Loucy (cell line): ENCODE results near the gene AIG1.

Source experiments
- H2AFZ ChIP-seq: fragments of 200-600 bp; sonication (generic); 2 replicates; pipeline ENCODE4 v1.6.0; 2016; ENCODE audit warnings: antibody characterized with exemption, mild to moderate bottlenecking, low read length, moderate library complexity
- H3F3A ChIP-seq: fragments of 200-600 bp; 2 replicates; pipeline ENCODE4 v1.6.0; 2016; ENCODE audit warnings: antibody characterized with exemption, low read depth, mild to moderate bottlenecking
- H3K27me3 ChIP-seq: fragments of 200-600 bp; sonication (generic); 2 replicates; pipeline ENCODE4 v1.6.1; 2014; ENCODE audit warnings: low read length, mild to moderate bottlenecking; ENCODE audit not compliant: insufficient read depth, poor library complexity, severe bottlenecking
- H3K36me3 ChIP-seq: fragments of 200-600 bp; sonication (generic); 2 replicates; pipeline ENCODE4 v1.6.1; 2016; ENCODE audit warnings: low read length; ENCODE audit not compliant: insufficient read depth
- H3K4me1 ChIP-seq: fragments of 200-600 bp; sonication (generic); 2 replicates; pipeline ENCODE4 v1.5.1; 2014; ENCODE audit warnings: low read length, mild to moderate bottlenecking; ENCODE audit not compliant: insufficient read depth, poor library complexity, severe bottlenecking
- H3K4me2 ChIP-seq: fragments of 200-600 bp; sonication (generic); 2 replicates; pipeline ENCODE4 v1.6.0; 2014; ENCODE audit warnings: antibody characterized with exemption, low read length, low read depth, mild to moderate bottlenecking; ENCODE audit not compliant: poor library complexity, severe bottlenecking
- H3K4me3 ChIP-seq: fragments of 200-600 bp; sonication (generic); 2 replicates; pipeline ENCODE4 v1.5.1; 2014; ENCODE audit warnings: low read length, mild to moderate bottlenecking, mixed read lengths; ENCODE audit not compliant: poor library complexity, severe bottlenecking
- H3K79me2 ChIP-seq: fragments of 200-600 bp; sonication (generic); 2 replicates; pipeline ENCODE4 v1.6.1; 2014; ENCODE audit warnings: low read length; ENCODE audit not compliant: insufficient read depth
- H3K9ac ChIP-seq: fragments of 200-600 bp; sonication (generic); 2 replicates; pipeline ENCODE4 v1.6.0; 2014; ENCODE audit warnings: mild to moderate bottlenecking, low read depth, low read length, moderate library complexity; ENCODE audit not compliant: poor library complexity, severe bottlenecking
- H3K9me2 ChIP-seq: fragments of 200-600 bp; sonication (generic); replicated peaks from 2 replicates; pipeline ENCODE4 v1.6.1; 2016; ENCODE audit warnings: low read depth, low read length, mixed read lengths
- H3K9me3 ChIP-seq: fragments of 200-600 bp; sonication (generic); 2 replicates; pipeline ENCODE4 v1.6.1; 2014; ENCODE audit warnings: mild to moderate bottlenecking, antibody characterized with exemption, low read length, low read depth; ENCODE audit not compliant: insufficient read depth
- H4K20me1 ChIP-seq: fragments of 200-600 bp; sonication (generic); 2 replicates; pipeline ENCODE4 v1.6.0; 2014; ENCODE audit warnings: antibody characterized with exemption, low read length, mild to moderate bottlenecking; ENCODE audit not compliant: insufficient read depth, poor library complexity, severe bottlenecking
- EZH2phosphoT487 ChIP-seq: fragments of 200-600 bp; IDR thresholded peaks from 2 replicates; pipeline ENCODE4 v1.6.1; 2018; ENCODE audit warnings: antibody characterized with exemption, mild to moderate bottlenecking, moderate library complexity, borderline replicate concordance
- TF ChIP-seq, protein P1 (sequence below): fragments of 200-600 bp; sonication (generic); conservative IDR thresholded peaks from 2 replicates; pipeline ENCODE4 v1.5.1; 2014; ENCODE audit warnings: mild to moderate bottlenecking, antibody characterized with exemption, low read length

Gene AIG1

DNA sequence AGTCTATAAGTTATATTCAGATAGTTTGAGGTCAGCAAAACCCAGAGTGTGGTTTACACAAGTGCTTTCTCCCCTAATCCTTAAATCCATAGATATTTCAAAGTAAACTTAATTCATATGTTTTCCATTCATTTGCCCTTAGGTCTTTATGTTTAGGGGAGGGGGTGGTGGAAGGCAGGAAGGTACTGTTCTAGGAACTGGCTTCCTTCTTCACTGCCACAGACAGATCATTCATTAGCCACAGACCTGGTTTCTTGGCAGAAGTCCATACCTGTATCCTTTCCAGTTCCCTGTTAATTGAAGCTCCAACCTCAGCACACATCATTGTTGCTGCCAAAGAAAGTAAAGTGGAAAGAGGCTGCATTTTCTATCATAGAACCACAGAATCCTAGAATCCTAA is 123.0 kb downstream of the AIG1 start:
- Histone ChIP-seq H2AFZ (no peak overlapping the region), H3K9ac (no peak overlapping the region), H4K20me1 (no peaks in the 10 kb centered on the region), H3K4me2 (no peak overlapping the region), H3K4me3 (no peak overlapping the region), H3K9me3 (no peaks in the 10 kb centered on the region), H3K27me3 (no peaks in the 10 kb centered on the region), H3F3A (no peaks in the 10 kb centered on the region), H3K36me3 (peaks cover 3% of the 10 kb centered on the region; the same call in 1 of the 2 replicates), H3K9me2 (no peaks in the 10 kb centered on the region), H3K79me2 (no peaks in the 10 kb centered on the region), H3K4me1 (no peaks in the 10 kb centered on the region)
- TF ChIP-seq EZH2phosphoT487, result no peak
- TF ChIP-seq, protein P1, sequence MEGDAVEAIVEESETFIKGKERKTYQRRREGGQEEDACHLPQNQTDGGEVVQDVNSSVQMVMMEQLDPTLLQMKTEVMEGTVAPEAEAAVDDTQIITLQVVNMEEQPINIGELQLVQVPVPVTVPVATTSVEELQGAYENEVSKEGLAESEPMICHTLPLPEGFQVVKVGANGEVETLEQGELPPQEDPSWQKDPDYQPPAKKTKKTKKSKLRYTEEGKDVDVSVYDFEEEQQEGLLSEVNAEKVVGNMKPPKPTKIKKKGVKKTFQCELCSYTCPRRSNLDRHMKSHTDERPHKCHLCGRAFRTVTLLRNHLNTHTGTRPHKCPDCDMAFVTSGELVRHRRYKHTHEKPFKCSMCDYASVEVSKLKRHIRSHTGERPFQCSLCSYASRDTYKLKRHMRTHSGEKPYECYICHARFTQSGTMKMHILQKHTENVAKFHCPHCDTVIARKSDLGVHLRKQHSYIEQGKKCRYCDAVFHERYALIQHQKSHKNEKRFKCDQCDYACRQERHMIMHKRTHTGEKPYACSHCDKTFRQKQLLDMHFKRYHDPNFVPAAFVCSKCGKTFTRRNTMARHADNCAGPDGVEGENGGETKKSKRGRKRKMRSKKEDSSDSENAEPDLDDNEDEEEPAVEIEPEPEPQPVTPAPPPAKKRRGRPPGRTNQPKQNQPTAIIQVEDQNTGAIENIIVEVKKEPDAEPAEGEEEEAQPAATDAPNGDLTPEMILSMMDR, result no peak

DNA sequence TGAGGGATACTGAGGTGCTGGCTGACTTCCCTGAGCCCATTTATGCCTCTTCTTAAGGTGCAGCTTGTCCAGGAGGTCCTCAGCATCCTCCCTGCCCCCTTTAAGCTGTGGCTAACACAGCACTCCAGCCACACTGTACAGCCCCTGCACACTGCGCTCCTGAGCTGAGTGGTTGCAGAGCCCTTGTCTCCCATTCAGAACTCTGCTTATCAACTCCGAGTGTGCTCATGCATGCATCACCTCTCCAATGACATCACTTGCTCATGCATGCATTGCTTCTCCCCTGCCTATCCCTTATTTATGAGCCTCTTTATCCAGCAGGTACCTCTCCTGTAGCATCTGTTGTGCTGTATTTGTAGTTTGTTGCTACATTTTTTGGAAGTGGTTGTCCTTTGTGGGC is 124.6 kb downstream of the AIG1 start:
- Histone ChIP-seq H3F3A (no peaks in the 10 kb centered on the region), H3K4me1 (no peaks in the 10 kb centered on the region), H3K9me2 (no peaks in the 10 kb centered on the region), H3K27me3 (no peaks in the 10 kb centered on the region), H2AFZ (no peak overlapping the region), H4K20me1 (no peaks in the 10 kb centered on the region), H3K4me2 (no peak overlapping the region), H3K4me3 (no peak overlapping the region), H3K79me2 (no peaks in the 10 kb centered on the region), H3K9me3 (no peaks in the 10 kb centered on the region), H3K36me3 (peaks cover 3% of the 10 kb centered on the region; the same call in 1 of the 2 replicates), H3K9ac (no peak overlapping the region)
- no peak for TF ChIP-seq EZH2phosphoT487
- TF ChIP-seq, protein P1, result no peak

- Histone ChIP-seq H4K20me1 (no peaks in the 10 kb centered on the region), H3K36me3 (peaks cover 3% of the 10 kb centered on the region; the same call in 1 of the 2 replicates), H3K4me2 (no peak overlapping the region), H3K27me3 (no peaks in the 10 kb centered on the region), H3K9me2 (no peaks in the 10 kb centered on the region), H3F3A (no peaks in the 10 kb centered on the region), H3K79me2 (no peaks in the 10 kb centered on the region), H3K9ac (no peak overlapping the region), H3K4me3 (no peak overlapping the region), H3K9me3 (no peaks in the 10 kb centered on the region), H3K4me1 (no peaks in the 10 kb centered on the region), H2AFZ (no peak overlapping the region)
- TF ChIP-seq, protein P1, result no peak
- TF ChIP-seq EZH2phosphoT487, result no peak
Measured at GRCh38 chr6:143187238-143187923, 126.7 kb downstream of the AIG1 start.
